WTC11 (cell line): Measurements from ENCODE around the gene COMMD10. TPM values are rescaled to one million over a fixed set of nuclear protein-coding genes. Genes with fewer than 3 reads are reported as not detected.

ENCODE experiments used
- ATAC-seq: fragments of 200-7000 bp; cut with Tn5 transposase; 2 replicates; pipeline ENCODE4 v1.10.0; 2021; ENCODE audit warnings: mild to moderate bottlenecking, moderate library complexity
- CTCF ChIA-PET: fragments of 300-600 bp; sonication (Branson Sonifier 250); formaldehyde crosslinking; loops from one replicate; lab custom pipeline; 2021; ENCODE audit warnings: antibody characterized with exemption; lab: Charles Lee
- POLR2A ChIA-PET: fragments of 350-600 bp; sonication (Branson Sonifier 250); formaldehyde crosslinking; loops from one replicate; lab custom pipeline; 2021; ENCODE audit warnings: antibody characterized with exemption; lab: Charles Lee
- DNase-seq: peaks from one replicate; pipeline ENCODE4 v3.0.0; 2021; ENCODE audit warnings: low spot score
- H3K27ac Mint-ChIP-seq: 2 replicates; pipeline ENCODE4 v1.8.0; 2021; ENCODE audit warnings: mixed read lengths
- H3K27me3 Mint-ChIP-seq: 2 replicates; pipeline ENCODE4 v1.8.0; 2021; ENCODE audit warnings: low read depth, mild to moderate bottlenecking, moderate library complexity, mixed read lengths
- H3K36me3 Mint-ChIP-seq: 2 replicates; pipeline ENCODE4 v1.8.0; 2021; ENCODE audit warnings: mixed read lengths
- H3K4me1 Mint-ChIP-seq: 2 replicates; pipeline ENCODE4 v1.8.0; 2022; ENCODE audit warnings: mixed read lengths
- H3K4me3 Mint-ChIP-seq: 2 replicates; pipeline ENCODE4 v1.8.0; 2021; ENCODE audit warnings: mild to moderate bottlenecking, moderate library complexity, mixed read lengths
- H3K9me3 Mint-ChIP-seq: 2 replicates; pipeline ENCODE4 v1.8.0; 2021; ENCODE audit warnings: mixed read lengths
- ETV6 ChIP-seq: sonication (generic); formaldehyde crosslinking; IDR thresholded peaks from 2 replicates; pipeline ENCODE4 v1.8.1; 2022; ENCODE audit warnings: mild to moderate bottlenecking, missing genetic modification reagents
- FOXJ3 ChIP-seq: sonication (generic); formaldehyde crosslinking; IDR thresholded peaks from 2 replicates; pipeline ENCODE4 v1.9.0; 2021; ENCODE audit warnings: missing genetic modification reagents, mild to moderate bottlenecking, borderline replicate concordance
- FOXK1 ChIP-seq: sonication (generic); formaldehyde crosslinking; IDR thresholded peaks from 2 replicates; pipeline ENCODE4 v1.8.0; 2022; ENCODE audit warnings: mild to moderate bottlenecking, moderate library complexity, missing genetic modification reagents
- FOXP1 ChIP-seq: sonication (generic); formaldehyde crosslinking; IDR thresholded peaks from 2 replicates; pipeline ENCODE4 v1.8.0; 2022; ENCODE audit warnings: missing genetic modification reagents, mild to moderate bottlenecking, moderate library complexity, borderline replicate concordance
- GABPB1 ChIP-seq: sonication (generic); formaldehyde crosslinking; IDR thresholded peaks from 2 replicates; pipeline ENCODE4 v1.8.1; 2023; ENCODE audit warnings: mild to moderate bottlenecking, missing genetic modification reagents
- JUN ChIP-seq: sonication (generic); formaldehyde crosslinking; IDR thresholded peaks from 2 replicates; pipeline ENCODE4 v1.8.0; 2023; ENCODE audit warnings: mild to moderate bottlenecking, missing genetic modification reagents
- NFYB ChIP-seq: sonication (generic); formaldehyde crosslinking; conservative IDR thresholded peaks from 2 replicates; pipeline ENCODE4 v1.8.0; 2022; ENCODE audit warnings: low read depth, missing genetic modification reagents
- NR3C1 ChIP-seq: sonication (generic); formaldehyde crosslinking; conservative IDR thresholded peaks from 2 replicates; pipeline ENCODE4 v1.8.1; 2023; ENCODE audit warnings: low read depth, mild to moderate bottlenecking, missing genetic modification reagents
- OVOL2 ChIP-seq: fragments of 250-450 bp; sonication (Bioruptor Pico); IDR thresholded peaks from 2 replicates; pipeline ENCODE4 v1.9.0; 2021; ENCODE audit warnings: mild to moderate bottlenecking, borderline replicate concordance
- SMAD3 ChIP-seq: sonication (generic); formaldehyde crosslinking; IDR thresholded peaks from 2 replicates; pipeline ENCODE4 v1.8.0; 2022; ENCODE audit warnings: missing genetic modification reagents, mild to moderate bottlenecking, borderline replicate concordance
- ZNF423 ChIP-seq: fragments of 250-450 bp; sonication (Bioruptor Pico); IDR thresholded peaks from 2 replicates; pipeline ENCODE4 v2.1.2; 2022; ENCODE audit warnings: mild to moderate bottlenecking, moderate library complexity
- total RNA-seq: library from RNA; stranded (reverse); gene quantifications from 3 replicates; pipeline ENCODE4 v1.2.3, GENCODE V29; 2021
- TF ChIP-seq, protein P1 (sequence below): fragments of 250-450 bp; sonication (Bioruptor Pico); conservative IDR thresholded peaks from 2 replicates; pipeline ENCODE4 v1.9.0; 2021; ENCODE audit warnings: mild to moderate bottlenecking
- TF ChIP-seq, protein P2 (sequence below): sonication (generic); formaldehyde crosslinking; IDR thresholded peaks from 2 replicates; pipeline ENCODE4 v1.8.0; 2023; ENCODE audit warnings: missing genetic modification reagents, mild to moderate bottlenecking, borderline replicate concordance
- TF ChIP-seq, protein P3 (sequence below): sonication (generic); formaldehyde crosslinking; conservative IDR thresholded peaks from 2 replicates; pipeline ENCODE4 v1.8.1; 2022; ENCODE audit warnings: mild to moderate bottlenecking, missing genetic modification reagents
- TF ChIP-seq, protein P4 (sequence below): sonication (generic); formaldehyde crosslinking; IDR thresholded peaks from 2 replicates; pipeline ENCODE4 v1.8.0; 2022; ENCODE audit warnings: mild to moderate bottlenecking, missing genetic modification reagents
- TF ChIP-seq, protein P5 (sequence below): sonication (generic); formaldehyde crosslinking; IDR thresholded peaks from 2 replicates; pipeline ENCODE4 v1.8.1; 2022; ENCODE audit warnings: mild to moderate bottlenecking, moderate library complexity, missing genetic modification reagents

COMMD10 gene
- total RNA-seq, 1 experiment from 2014 or later: 34.5 TPM

GRCh38 chr5:116209166-116209565, 124.3 kb downstream of the COMMD10 start:
- H3K9me3 Mint-ChIP-seq: no peaks in the 10 kb centered on the region
- no peaks in the 10 kb centered on the region for H3K27me3 Mint-ChIP-seq
- H3K36me3 Mint-ChIP-seq: no peaks in the 10 kb centered on the region
- ChIA-PET CTCF (no interaction called here), POLR2A (no interaction called here)
- H3K4me3 Mint-ChIP-seq: no peak overlapping the region
- DNase-seq (no peak), ATAC-seq (no peak)
- H3K27ac Mint-ChIP-seq: no peak overlapping the region
- TF ChIP-seq, protein P1, sequence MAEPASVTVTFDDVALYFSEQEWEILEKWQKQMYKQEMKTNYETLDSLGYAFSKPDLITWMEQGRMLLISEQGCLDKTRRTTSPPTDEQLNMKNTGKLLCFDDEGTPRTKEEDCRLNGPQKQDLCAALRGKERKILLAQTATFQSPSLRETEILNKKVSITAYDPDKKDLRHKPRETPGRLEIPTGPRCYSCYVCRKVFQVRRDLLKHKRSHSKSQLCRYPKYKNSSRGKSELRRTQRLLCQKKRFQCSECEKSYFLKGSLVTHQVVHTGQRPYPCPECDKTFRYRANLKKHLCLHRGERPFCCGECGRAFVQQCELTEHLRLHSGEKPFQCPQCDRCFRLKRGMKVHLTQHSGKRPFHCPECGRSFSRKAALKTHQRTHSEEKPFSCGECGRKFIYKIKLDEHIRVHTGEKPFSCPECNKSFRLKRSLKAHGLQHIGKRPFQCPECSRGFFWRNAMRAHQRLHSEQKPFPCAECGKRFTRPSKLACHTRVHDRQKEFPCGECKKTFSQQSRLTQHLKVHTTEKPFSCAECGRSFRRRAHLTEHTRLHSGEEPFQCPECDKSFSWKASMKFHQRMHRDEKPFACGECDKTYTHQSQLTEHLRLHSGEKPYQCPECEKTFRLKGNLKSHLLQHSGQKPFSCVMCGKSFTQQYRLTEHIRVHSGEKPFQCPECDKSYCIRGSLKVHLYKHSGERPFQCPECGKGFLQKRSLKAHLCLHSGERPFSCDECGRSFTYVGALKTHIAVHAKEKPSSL (CRISPR knock-in tag): no peak
- no peak for TF ChIP-seq NR3C1 (CRISPR knock-in tag)
- TF ChIP-seq, protein P2, sequence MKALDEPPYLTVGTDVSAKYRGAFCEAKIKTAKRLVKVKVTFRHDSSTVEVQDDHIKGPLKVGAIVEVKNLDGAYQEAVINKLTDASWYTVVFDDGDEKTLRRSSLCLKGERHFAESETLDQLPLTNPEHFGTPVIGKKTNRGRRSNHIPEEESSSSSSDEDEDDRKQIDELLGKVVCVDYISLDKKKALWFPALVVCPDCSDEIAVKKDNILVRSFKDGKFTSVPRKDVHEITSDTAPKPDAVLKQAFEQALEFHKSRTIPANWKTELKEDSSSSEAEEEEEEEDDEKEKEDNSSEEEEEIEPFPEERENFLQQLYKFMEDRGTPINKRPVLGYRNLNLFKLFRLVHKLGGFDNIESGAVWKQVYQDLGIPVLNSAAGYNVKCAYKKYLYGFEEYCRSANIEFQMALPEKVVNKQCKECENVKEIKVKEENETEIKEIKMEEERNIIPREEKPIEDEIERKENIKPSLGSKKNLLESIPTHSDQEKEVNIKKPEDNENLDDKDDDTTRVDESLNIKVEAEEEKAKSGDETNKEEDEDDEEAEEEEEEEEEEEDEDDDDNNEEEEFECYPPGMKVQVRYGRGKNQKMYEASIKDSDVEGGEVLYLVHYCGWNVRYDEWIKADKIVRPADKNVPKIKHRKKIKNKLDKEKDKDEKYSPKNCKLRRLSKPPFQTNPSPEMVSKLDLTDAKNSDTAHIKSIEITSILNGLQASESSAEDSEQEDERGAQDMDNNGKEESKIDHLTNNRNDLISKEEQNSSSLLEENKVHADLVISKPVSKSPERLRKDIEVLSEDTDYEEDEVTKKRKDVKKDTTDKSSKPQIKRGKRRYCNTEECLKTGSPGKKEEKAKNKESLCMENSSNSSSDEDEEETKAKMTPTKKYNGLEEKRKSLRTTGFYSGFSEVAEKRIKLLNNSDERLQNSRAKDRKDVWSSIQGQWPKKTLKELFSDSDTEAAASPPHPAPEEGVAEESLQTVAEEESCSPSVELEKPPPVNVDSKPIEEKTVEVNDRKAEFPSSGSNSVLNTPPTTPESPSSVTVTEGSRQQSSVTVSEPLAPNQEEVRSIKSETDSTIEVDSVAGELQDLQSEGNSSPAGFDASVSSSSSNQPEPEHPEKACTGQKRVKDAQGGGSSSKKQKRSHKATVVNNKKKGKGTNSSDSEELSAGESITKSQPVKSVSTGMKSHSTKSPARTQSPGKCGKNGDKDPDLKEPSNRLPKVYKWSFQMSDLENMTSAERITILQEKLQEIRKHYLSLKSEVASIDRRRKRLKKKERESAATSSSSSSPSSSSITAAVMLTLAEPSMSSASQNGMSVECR (CRISPR knock-in tag): no peak
- TF ChIP-seq, protein P3, sequence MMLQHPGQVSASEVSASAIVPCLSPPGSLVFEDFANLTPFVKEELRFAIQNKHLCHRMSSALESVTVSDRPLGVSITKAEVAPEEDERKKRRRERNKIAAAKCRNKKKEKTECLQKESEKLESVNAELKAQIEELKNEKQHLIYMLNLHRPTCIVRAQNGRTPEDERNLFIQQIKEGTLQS (CRISPR knock-in tag): no peak
- no peak for TF ChIP-seq FOXK1 (CRISPR knock-in tag)
- TF ChIP-seq, protein P4, sequence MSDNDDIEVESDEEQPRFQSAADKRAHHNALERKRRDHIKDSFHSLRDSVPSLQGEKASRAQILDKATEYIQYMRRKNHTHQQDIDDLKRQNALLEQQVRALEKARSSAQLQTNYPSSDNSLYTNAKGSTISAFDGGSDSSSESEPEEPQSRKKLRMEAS (CRISPR knock-in tag): no peak
- TF ChIP-seq, protein P5, sequence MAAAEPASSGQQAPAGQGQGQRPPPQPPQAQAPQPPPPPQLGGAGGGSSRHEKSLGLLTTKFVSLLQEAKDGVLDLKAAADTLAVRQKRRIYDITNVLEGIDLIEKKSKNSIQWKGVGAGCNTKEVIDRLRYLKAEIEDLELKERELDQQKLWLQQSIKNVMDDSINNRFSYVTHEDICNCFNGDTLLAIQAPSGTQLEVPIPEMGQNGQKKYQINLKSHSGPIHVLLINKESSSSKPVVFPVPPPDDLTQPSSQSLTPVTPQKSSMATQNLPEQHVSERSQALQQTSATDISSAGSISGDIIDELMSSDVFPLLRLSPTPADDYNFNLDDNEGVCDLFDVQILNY (CRISPR knock-in tag): no peak
- TF ChIP-seq FOXP1 (CRISPR knock-in tag): no peak
- no peak for TF ChIP-seq NFYB
- TF ChIP-seq OVOL2: no peak
- H3K4me1 Mint-ChIP-seq: peaks cover 5% of the 10 kb centered on the region; the same call in 1 of the 2 replicates

DNA sequence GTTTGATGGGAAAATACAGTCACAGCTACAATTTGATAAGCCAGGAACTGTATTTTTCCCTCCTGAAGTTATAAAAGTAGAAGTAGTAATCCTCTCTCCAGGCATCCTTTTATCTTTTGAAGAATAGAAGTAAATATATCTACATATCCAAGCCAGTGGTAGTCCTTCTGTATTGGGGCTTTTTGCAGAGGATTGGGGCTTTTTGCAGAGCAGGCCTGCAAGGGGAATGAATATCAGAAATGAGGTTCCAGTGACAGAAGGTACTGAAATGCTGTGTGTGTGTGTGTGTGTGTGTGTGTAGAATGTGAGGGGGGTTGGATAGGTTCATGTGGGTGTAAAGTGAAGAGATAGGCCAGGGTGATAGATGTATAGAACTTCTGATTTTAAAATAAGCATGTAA, 127.4 kb downstream of the COMMD10 start:
- Mint-ChIP-seq H3K27ac (no peak overlapping the region), H3K9me3 (no peaks in the 10 kb centered on the region), H3K4me3 (no peak overlapping the region), H3K27me3 (no peaks in the 10 kb centered on the region), H3K36me3 (no peaks in the 10 kb centered on the region), H3K4me1 (peaks cover 5% of the 10 kb centered on the region; the same call in 1 of the 2 replicates)
- TF ChIP-seq JUN (CRISPR knock-in tag): no peak
- TF ChIP-seq SMAD3 (CRISPR knock-in tag): no peak
- ATAC-seq (no peak), DNase-seq (no peak)
- POLR2A ChIA-PET: interaction anchor here (0.6 kb wide), 1 partner anchor 694 kb away, joined by 3 read pairs; no protein-coding TSS in a partner anchor
- CTCF ChIA-PET: no interaction called here

GRCh38 chr5:116216246-116216645, 131.4 kb downstream of the COMMD10 start:
- no peak for DNase-seq
- H3K27me3 Mint-ChIP-seq: no peaks in the 10 kb centered on the region
- no peak overlapping the region for H3K27ac Mint-ChIP-seq
- no peaks in the 10 kb centered on the region for H3K9me3 Mint-ChIP-seq
- H3K36me3 Mint-ChIP-seq: no peaks in the 10 kb centered on the region
- H3K4me1 Mint-ChIP-seq: peaks cover 5% of the 10 kb centered on the region; the same call in 1 of the 2 replicates
- CTCF ChIA-PET: no interaction called here
- no peak for ATAC-seq
- POLR2A ChIA-PET: no interaction called here
- no peak overlapping the region for H3K4me3 Mint-ChIP-seq
- no peak for TF ChIP-seq GABPB1 (CRISPR knock-in tag)
- TF ChIP-seq ETV6 (CRISPR knock-in tag): no peak
- no peak for TF ChIP-seq FOXJ3
- TF ChIP-seq ZNF423: no peak
- TF ChIP-seq, protein P5 (CRISPR knock-in tag): no peak
